ENCODE data around the gene FANCB.

The FANCB gene

DNA sequence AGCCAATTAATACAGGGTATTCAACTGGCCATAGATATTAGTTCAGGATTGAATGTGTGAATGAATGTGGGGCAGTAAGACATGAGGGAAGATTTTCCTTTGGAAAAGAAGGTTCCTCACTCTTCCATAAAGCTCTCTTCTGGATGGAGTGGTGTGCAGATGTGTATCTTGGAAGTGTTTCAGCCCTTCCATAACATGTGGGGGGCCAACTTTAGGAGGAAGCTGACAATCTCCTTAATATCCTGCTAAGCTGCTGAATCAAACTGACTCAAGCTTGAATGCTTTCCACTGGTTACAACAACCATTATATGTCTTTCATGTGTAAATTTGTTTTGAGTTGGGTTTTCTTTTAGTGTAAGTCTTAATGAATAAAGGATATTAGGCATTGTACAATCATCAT lies 40.3 kb downstream of the FANCB start:
- DNase-seq = no peak

DNA sequence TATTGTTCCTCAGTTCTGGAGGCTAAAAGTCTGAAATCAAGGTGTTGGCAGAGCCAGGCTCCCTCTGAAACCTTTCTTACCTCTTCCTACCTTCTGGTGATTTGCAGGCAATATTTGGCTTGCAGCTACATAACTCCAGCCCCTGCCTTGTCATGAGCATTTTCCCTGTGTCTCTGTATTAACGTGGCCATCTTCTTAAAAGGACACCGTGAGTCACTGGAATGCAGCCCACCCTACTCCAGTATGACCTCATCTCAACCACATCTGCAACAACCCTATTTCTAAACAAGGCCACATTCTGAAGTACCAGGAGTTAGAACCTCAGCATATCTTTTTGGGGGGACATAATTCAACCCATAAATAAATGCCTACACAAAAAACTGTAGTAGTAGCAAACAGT lies 40.7 kb downstream of the FANCB start:
- DNase-seq = no peak

DNA sequence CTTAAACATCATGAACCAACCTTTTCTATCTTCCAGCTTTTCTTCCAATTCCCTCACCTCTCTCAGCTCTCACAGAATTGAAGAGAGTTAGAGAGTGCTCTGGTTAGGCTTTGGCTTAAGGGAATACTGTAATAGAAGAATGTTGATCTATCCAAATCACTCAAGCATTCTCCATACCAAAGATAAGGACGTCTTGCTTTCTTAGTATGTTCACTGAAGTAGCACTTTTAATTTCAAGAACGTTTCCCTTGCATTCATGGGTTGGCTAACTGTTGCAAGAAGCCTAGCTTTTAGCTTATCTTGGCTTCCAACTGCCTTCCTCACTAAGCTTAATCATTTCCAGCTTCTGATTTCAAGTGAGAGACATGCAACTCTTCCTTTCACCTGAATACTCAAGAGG lies 43.2 kb downstream of the FANCB start:
- DNase-seq = no peak

DNA sequence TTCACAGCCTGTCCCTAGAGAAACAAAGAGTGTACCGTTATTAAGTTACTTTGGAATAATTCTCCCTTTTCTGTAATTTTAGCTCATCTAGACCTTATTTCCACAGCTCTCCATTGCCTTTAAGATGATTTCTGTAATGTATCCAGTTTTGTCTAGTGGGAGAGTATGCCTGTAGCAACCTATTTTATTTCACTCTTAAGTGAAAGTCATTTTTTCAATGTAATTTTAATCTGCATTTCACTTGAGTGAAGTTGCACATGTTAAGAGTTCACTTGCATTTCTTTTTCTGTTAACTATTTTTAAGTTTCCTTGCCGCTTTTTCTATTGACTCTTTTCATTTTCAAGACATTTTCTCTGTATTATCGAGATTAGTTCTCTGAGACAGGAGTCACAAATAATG lies 46.5 kb downstream of the FANCB start:
- DNase-seq = no peak

DNA sequence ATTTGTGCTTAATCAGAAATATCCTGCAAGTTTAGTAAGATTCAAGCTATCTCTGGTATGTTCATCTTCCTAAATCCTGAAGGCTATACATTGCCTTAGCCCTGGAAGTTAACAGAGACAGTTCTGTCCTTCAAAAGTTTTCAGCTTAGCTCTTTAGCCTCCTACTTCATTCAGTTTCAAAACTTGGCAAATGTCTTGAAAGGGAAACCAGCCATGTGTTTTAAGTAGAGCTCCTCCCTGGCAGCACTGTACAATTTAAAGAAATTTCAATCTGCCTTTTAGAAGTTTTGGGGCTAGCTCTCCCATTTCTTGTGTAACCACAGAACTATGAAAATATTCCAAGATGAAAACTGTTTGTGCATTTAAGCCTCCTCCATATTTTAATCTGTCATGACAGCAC lies 47.0 kb downstream of the FANCB start:
- DNase-seq = no peak

DNA sequence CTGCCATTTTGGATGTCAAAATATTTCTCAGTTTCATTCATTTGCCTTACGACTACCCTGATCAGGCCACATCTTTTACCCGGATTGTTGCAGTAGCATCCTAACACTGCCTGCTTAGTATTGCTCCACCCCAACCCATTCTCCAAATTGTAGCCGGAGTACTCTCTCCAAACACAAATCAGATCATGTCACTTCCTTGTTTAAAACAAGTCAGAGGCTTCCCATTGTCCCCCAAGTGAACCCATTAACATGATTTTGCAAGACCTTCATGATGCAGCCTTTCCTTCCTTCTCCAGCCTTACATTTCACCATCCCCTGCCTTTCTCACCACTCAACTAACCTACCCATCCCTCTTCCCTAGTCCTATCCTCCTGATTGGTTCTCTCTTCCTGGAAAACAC lies 53.1 kb downstream of the FANCB start:
- DNase-seq = no peak

DNA sequence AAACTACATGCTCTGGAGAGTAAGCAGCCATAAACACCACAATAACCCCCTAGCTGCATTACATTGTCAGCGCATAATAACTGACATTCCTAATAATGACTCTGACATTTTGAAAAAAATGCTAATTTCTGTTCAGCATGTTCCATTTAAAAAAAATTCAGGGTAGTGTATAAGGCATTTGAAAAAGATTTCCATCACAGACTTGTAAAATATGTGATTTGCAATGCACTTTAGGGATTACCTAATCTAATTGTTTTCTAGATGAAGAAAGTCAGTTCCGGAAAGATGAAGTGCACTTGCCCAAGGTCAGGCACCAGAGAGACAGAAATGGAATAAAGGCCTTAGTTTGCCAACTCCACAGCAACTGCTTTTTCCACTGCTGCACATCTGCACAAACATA lies 55.3 kb downstream of the FANCB start:
- DNase-seq = no peak

DNA sequence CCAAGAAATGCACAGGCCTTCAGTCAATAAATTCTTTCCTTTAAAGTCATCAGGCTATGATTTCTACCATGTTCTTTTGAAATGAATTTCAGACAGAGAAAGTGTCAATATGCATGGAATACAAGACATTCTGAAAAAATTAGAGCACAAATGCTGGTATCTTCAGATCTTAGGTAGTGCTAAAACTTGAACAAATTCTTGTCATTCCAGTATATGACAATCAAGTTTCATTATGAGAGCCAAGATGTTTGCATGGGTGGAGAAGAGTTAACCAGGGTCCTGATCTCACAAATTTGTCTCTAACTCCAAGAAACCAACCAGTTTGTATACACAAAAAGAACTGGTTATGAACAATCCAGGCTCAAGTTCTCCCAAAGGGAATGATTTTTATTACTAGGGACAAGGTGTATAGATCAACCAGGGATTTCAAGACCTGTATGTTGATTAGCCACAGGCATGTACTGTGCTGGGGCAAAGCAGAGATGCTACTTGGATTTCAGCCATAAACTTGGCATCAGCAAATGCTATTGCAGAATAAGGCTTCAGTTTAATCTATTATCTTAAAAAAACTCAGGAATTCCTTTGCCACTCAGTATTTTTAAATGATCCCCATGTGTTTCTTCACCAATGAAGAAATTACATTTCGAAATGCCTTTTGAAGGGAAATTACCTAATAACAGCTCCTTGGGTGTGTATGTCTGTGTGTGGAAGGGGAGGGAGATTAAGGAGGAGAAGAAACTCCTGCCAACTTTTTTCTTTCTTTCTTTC lies 69.7 kb downstream of the FANCB start:
- no peak for DNase-seq

DNA sequence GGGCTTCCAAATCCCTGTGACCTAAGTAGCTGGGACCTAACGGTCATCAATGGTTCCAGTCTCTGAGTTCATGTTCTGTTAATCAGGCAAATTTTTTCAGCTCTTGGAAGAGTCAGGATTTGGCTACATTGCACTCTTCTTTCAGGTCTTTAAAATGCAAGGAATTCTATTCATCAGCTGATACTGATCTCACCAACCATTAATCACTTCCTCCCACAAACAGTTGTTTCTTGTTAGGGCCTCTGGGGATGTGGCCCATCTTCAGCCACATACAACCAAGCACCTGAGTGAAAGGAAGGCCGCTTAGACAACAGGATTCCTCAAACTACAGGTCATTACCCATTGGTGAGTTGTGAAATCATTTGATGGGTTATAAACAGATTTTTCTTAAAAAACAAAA lies 71.7 kb downstream of the FANCB start:
- no peak for DNase-seq

DNA sequence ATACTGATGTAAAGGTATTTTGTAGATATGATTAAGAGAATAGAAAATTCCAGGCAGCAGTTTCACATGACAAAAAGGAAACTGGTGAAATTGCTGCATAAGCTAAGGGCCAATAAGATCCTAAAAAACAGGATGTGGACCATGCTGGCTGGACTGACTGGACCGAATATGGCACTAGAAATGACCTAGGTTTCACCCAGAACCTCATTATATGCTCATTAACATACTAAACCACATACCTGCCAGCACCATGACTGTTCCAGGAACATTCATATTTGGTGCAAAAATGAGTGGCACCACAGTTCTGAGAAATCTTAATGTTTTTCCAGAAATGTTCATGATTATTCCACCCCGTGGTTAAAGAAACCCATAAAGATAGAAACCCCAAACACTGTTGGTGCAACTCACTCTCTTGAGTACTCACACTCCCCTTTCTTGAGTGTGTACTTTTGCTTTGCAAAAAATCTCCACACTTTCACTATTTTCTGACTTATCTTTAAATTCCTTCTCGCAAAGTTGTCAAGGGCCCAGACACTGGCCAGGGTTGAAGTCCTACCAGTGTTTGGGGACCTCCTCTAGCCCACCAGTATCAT lies 74.0 kb downstream of the FANCB start:
- DNase-seq = no peak
